Measurements from ENCODE around the gene TBL1Y.

- TF ChIP-seq, protein P1, sequence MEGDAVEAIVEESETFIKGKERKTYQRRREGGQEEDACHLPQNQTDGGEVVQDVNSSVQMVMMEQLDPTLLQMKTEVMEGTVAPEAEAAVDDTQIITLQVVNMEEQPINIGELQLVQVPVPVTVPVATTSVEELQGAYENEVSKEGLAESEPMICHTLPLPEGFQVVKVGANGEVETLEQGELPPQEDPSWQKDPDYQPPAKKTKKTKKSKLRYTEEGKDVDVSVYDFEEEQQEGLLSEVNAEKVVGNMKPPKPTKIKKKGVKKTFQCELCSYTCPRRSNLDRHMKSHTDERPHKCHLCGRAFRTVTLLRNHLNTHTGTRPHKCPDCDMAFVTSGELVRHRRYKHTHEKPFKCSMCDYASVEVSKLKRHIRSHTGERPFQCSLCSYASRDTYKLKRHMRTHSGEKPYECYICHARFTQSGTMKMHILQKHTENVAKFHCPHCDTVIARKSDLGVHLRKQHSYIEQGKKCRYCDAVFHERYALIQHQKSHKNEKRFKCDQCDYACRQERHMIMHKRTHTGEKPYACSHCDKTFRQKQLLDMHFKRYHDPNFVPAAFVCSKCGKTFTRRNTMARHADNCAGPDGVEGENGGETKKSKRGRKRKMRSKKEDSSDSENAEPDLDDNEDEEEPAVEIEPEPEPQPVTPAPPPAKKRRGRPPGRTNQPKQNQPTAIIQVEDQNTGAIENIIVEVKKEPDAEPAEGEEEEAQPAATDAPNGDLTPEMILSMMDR (IDR thresholded peaks at IDR 0.05; ENCODE audit: low read depth, low read length) = peak; percentile 52
- no peak for TF ChIP-seq EZH2phosphoT487 (IDR thresholded peaks at IDR 0.05; ENCODE audit: low read depth)
These were observed 54.2 kb downstream of the TBL1Y start for GRCh38 chrY:6964732-6965131.

Measured in OCI-LY3 (cell line).